Measurements from ENCODE around the gene TRIM39.

- TF ChIP-seq POLR2A (IDR thresholded peaks at IDR 0.05; ENCODE audit: low read depth, low read length) (no peak; the same call in 1 of the 2 replicates), BHLHE40 (IDR thresholded peaks at IDR 0.05; ENCODE audit: low read depth, low read length) (no peak), CTCF (conservative IDR thresholded peaks at IDR 0.05; ENCODE audit: low read depth, low read length) (no peak)
These were observed 3.9 kb upstream of the TRIM39 start for GRCh38 chr6:30322527-30323501.

Data from IMR-90 (cell line).